B cell (primary cell): ENCODE measurements around the gene COBLL1.

Experiments used
- CTCF ChIP-seq: fragments of 200-600 bp; IDR thresholded peaks from one replicate; pipeline ENCODE4 v1.8.0; 2022; ENCODE audit warnings: antibody characterized with exemption, mild to moderate bottlenecking
- EZH2 ChIP-seq: IDR thresholded peaks from 2 replicates; pipeline ENCODE4 v1.6.1; 2012; ENCODE audit warnings: borderline replicate concordance, low read depth, mild to moderate bottlenecking, moderate library complexity, low read length; ENCODE audit not compliant: insufficient read depth, poor library complexity, severe bottlenecking

GRCh38 chr2:164755952-164756351 is 85.7 kb downstream of the COBLL1 start:
- TF ChIP-seq CTCF (no peak), EZH2 (no peak)
